GM18867 (cell line): Measurements from ENCODE around the gene NUMB.

Experiments used
- ATAC-seq: cut with Tn5 transposase; IDR thresholded peaks from one replicate; pipeline ENCODE4 v1.9.1; 2021; ENCODE audit warnings: mild to moderate bottlenecking, moderate library complexity; ENCODE audit not compliant: unreplicated experiment

NUMB gene

DNA sequence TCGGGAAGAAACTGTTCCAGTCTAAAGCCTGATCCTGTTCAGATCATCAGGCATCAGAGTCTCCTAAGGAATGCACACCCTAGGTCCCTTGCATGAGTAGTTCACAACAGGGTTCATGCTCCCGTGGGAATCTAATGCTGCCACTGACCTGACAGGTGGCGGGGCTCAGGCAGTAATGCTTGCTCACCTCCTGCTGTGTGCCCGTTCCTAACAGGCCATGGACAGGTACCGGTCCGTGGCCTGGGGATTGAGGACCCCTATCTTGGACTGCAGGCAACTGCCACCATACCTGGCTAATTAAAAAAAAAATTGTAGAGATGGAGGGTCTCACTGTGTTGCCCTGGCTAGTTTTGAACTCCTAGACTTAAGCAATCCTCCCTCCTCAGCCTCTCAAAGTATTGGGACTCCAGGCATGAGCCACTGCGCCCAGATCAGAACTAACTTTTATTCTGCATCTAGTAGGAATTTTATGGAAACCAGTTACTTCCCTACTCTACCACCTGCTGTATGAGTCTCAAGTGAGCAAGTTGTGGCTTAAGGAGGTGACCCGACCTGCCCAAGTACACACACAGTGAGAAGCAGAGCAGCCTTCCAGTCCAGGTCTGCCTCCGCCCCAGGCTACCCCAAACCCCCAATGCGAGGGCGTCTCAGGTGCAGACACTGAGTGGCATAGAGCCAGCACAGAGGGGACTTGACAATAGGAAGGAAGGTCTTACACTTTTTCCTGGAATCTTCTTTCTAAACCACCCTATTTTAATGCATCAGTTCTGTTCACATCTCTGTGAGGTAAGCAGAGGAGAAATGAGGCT lies 223.6 kb downstream of the NUMB start:
- ATAC-seq: no peak

DNA sequence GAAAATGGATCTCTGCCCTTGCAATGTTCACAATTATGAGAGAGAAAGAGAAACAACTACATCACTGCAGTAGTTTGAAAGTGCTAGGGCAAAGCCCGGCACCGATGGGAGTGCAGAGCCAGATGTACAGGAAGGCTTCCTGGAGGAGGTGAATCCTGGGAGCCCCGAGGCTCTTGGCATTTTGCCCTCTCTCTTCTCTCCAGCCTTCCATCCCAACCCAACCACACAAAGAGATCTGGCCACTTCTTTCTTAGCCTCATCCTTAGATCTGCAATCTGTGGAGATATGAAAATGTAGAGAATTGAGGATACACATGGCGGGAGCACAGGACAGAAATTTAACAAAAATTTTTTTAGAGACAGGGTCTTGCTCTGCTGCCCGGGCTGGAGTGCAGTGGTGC lies 224.3 kb downstream of the NUMB start:
- ATAC-seq: no peak

DNA sequence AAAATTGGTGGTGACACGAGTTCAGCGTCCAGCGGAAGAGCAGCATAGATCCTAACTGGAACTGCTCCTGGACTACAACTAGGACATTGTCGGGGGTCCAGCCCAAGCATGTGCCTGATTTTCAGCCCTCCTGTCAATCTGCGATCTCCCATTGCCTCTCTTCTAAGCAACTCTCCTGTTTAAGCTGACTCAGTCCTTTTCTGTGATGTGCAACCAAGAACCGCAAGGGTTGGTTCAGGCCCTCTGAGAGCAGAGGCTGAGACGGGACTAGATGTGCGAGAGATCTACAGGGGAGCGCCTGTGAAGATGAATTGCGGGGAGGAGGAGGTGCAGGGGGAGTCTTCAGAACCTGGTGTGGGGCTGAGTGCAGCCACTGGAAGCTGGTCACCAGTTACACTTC lies 224.8 kb downstream of the NUMB start:
- no peak for ATAC-seq

DNA sequence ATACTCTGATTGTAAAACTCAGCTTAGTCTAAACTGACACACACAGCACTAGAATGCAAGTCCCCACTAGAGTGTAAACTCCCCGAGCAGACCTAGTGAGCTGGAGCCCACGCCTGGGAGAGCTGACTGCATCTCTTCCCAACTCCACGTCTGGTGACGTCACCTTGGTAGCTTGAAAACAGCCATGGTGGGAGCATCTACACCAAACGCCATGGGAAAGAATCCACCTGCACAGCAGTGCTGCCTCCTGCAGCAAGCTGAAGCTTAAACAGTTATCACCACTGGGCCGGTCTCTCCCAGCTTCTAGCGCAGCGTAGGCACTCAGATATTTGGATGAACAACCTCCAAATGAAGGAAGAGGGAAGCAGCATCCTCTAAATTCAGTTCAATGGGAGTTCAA lies 225.4 kb downstream of the NUMB start:
- no peak for ATAC-seq

DNA sequence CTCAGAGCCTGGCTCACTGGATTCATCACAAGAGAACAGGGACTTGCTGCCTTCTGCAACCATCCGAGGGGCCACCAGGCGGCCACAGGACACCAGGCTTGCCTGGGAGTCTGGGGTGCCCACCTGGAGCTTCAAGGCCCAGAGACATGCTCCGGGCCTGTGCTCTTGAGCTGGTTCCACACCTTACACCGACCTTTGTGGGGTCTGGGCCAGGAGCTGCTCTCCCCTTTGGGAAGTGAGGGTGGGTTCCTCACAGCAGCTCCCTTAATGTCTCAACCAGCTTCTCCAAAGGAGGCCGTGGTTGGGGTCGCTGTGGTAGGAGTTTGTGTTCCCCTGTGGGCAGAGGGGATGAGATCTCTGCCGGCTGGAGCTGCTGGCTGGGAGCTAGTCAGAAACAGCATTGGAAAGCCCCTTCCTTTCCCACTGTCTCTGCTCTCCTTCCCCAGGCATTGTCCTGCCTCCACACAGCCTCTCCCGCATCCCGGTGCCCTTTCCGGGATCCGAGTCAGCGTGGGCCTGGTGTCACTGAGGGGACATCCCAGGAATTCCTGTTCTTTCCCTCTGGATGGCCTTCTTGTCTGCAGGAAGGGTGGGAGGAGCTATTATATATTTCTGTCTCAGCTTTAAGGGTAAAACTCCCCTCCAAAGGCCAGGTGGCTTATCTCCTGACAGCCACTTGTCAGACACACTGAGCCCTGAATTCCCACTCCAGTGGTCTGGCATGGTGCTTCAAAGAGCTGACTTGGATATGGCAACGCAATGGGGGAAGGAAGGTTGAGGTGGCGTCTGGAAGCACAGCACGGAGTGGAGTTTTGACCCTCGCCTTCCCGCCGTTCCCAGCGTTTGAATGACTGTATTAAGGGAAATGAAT lies 226.1 kb downstream of the NUMB start:
- no peak for ATAC-seq

DNA sequence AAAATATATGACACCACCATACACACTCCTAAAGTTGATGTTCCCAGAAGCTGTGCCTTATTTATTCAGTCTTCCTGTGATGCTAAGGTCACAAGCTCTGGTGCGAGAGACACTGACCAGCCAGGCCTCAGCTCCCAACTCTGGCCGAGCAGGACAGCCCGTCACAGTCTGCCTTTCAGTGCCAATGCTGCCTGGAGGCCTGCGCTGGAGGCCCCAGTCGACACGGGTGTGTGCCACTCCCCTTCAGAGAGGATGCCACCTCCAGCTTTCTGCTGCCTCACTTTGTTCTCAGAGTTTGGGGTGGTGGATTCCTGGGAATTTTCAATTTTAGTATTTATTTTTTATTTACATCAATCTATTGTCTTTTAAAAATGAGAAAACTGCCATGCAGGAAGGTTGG lies 228.3 kb downstream of the NUMB start:
- ATAC-seq: no peak

DNA sequence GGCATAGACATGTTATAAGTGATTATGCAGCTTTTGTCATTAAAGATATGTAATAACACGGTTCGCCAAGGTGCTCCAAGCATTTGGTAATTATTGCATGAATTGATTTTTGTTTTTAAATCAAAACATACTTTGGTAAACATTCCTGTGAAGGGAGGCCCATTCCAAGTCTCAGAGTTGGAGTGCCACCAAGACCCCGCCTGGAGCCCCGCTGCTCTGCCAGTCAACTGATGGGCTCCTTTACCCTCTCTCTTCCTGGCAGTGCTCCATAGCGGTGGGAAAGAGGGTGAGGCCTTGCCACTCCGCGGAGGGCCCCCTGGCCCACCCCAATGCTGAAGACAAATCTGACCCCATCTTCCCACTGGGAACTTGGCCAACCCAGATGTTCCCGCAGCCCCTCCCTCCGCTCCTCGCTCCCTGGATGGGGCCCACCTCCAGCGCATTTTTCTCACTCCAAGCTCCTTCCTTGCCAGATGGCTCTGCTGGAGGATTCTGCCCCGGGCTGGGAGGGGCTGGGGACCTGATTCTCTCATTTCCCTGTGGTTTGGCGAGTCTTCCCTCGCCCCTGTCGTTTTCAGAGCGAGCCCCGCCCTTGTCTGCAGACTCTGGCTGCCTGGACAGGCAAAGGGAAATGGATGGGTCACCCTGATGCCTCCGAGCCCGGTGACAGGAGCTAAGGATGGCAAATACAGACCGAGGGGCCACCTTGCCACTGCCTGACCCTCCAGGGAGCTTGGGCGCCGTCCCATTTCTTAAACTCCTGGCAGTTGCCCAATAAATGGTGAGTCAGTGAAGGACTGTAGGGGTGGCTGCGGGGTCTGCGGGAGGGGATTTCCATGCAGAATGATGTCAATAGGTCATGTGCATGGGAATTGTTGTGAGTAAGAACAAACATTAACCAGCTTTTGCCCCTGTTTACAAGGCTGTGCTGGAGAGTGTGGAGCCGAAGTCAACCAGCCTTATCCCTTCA lies 230.2 kb downstream of the NUMB start:
- no peak for ATAC-seq

DNA sequence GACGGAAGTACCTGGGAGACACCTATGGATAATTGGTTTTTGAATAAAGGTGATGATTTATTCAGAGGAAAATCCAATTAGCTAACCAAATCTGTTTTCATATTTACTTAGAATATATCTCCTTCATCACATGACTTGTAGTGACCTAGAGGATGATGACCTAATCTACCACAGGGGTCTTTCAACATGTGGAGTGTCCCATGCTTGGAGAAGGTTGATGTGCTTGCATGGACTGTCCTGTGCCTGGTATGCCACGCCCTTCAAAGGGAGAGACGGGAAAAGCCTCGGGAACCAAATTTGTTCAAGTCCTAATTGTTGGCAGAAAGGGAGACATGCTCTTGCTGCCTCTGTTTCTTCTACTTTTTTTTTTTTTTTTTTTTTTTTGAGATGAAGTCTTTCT lies 232.8 kb downstream of the NUMB start:
- no peak for ATAC-seq
